Measurements from ENCODE around the gene OR1D5. TPM values are rescaled to one million over a fixed set of nuclear protein-coding genes. Genes with fewer than 3 reads are reported as not detected.

Gene OR1D5
- total and polyA plus RNA-seq, 10 donors = not detected

- no peak overlapping the region for H3K4me3 ChIP-seq
- intact Hi-C loops (cut with DNase I; ENCODE audit: low total_unique reads) = no loop called here
- peaks cover 0 to 88% (median 22%) of the 10 kb centered on the region in 6 donors for H3K36me3 ChIP-seq
- peak; percentile 61 for DNase-seq
- TF ChIP-seq POLR2AphosphoS5 (IDR thresholded peaks at IDR 0.05) = no peak
- TF ChIP-seq CTCF (IDR thresholded peaks at IDR 0.05 in 8 of 11, conservative IDR thresholded peaks at IDR 0.05 in 3 of 11) = no peak
- TF ChIP-seq POLR2A (IDR thresholded peaks at IDR 0.05) = no peak
- H3K27ac ChIP-seq = no peak overlapping the region
- H3K9me3 ChIP-seq = peaks cover 0 to 35% (median 29%) of the 10 kb centered on the region in 8 donors
- H3K4me1 ChIP-seq = peaks cover 0 to 9% (median 1%) of the 10 kb centered on the region in 6 donors
- no peaks in the 10 kb centered on the region for H3K27me3 ChIP-seq (replicated peaks in 1 of 7)
- 75 to 87% (median 84%) methylated on average over 12 to 26 of the region's 26 CpGs for WGBS, 5 donors
Measured at GRCh38 chr17:3026125-3026855, 37.1 kb downstream of the OR1D5 start.

GRCh38 chr17:3025421-3026124, 37.8 kb downstream of the OR1D5 start:
- no peak overlapping the region for H3K27ac ChIP-seq
- H3K36me3 ChIP-seq = peaks cover 0 to 88% (median 23%) of the 10 kb centered on the region in 6 donors
- peak; percentile 50 for DNase-seq
- intact Hi-C loops (cut with DNase I; ENCODE audit: low total_unique reads) = no loop called here
- no peak overlapping the region for H3K4me3 ChIP-seq
- 87 to 96% (median 95%) methylated on average over 9 to 17 of the region's 17 CpGs for WGBS, 5 donors
- no peak for TF ChIP-seq CTCF (IDR thresholded peaks at IDR 0.05 in 8 of 11, conservative IDR thresholded peaks at IDR 0.05 in 3 of 11)
- no peak for TF ChIP-seq POLR2AphosphoS5 (IDR thresholded peaks at IDR 0.05)
- TF ChIP-seq POLR2A (IDR thresholded peaks at IDR 0.05) = no peak
- H3K27me3 ChIP-seq (replicated peaks in 1 of 7) = no peaks in the 10 kb centered on the region
- H3K4me1 ChIP-seq = peaks cover 0 to 4% (median 1%) of the 10 kb centered on the region in 6 donors
- H3K9me3 ChIP-seq = peaks cover 0 to 35% (median 29%) of the 10 kb centered on the region in 8 donors

GRCh38 chr17:3024346-3024745, 39.1 kb downstream of the OR1D5 start:
- Histone ChIP-seq H3K9me3 (peaks cover 0 to 35% (median 29%) of the 10 kb centered on the region in 8 donors), H3K27ac (no peak overlapping the region), H3K36me3 (peaks cover 0 to 95% (median 27%) of the 10 kb centered on the region in 6 donors), H3K4me3 (no peak overlapping the region), H3K4me1 (no peaks in the 10 kb centered on the region), H3K27me3 (replicated peaks in 1 of 7) (no peaks in the 10 kb centered on the region)
- WGBS, 5 donors = 96 to 99% (median 96%) methylated on average over 2 of the region's 2 CpGs
- no peak for TF ChIP-seq POLR2A (IDR thresholded peaks at IDR 0.05)
- TF ChIP-seq POLR2AphosphoS5 (IDR thresholded peaks at IDR 0.05) = no peak
- no peak for TF ChIP-seq CTCF (IDR thresholded peaks at IDR 0.05 in 8 of 11, conservative IDR thresholded peaks at IDR 0.05 in 3 of 11)
- intact Hi-C loops (cut with DNase I; ENCODE audit: low total_unique reads) = no loop called here
- no peak for DNase-seq

- intact Hi-C loops (cut with DNase I; ENCODE audit: low total_unique reads) = no loop called here
- no peak overlapping the region for H3K4me3 ChIP-seq
- no peak for TF ChIP-seq POLR2AphosphoS5 (IDR thresholded peaks at IDR 0.05)
- TF ChIP-seq POLR2A (IDR thresholded peaks at IDR 0.05) = no peak
- no peak for TF ChIP-seq CTCF (IDR thresholded peaks at IDR 0.05 in 8 of 11, conservative IDR thresholded peaks at IDR 0.05 in 3 of 11)
- H3K27me3 ChIP-seq (replicated peaks in 1 of 7) = no peaks in the 10 kb centered on the region
- 91 to 97% (median 93%) methylated on average over 4 of the region's 4 CpGs for WGBS, 5 donors
- no peaks in the 10 kb centered on the region for H3K4me1 ChIP-seq
- no peak for DNase-seq
- peaks cover 0 to 95% (median 27%) of the 10 kb centered on the region in 6 donors for H3K36me3 ChIP-seq
- H3K9me3 ChIP-seq = peaks cover 0 to 35% (median 29%) of the 10 kb centered on the region in 8 donors
- no peak overlapping the region for H3K27ac ChIP-seq
Measured at GRCh38 chr17:3022197-3022596, 41.2 kb downstream of the OR1D5 start.

Data from spleen (tissue), 11 donors.